ENCODE measurements around the gene PITPNM1. TPM values are rescaled to one million over a fixed set of nuclear protein-coding genes. Genes with fewer than 3 reads are reported as not detected.
"Not testable (repeated sequence)": the region's sequence is repeated elsewhere in the genome, so short reads cannot be mapped to it uniquely, and the experiment has no call there.

The PITPNM1 gene
- total RNA-seq, 1 experiment from 2014 or later: 79.8 TPM

DNA sequence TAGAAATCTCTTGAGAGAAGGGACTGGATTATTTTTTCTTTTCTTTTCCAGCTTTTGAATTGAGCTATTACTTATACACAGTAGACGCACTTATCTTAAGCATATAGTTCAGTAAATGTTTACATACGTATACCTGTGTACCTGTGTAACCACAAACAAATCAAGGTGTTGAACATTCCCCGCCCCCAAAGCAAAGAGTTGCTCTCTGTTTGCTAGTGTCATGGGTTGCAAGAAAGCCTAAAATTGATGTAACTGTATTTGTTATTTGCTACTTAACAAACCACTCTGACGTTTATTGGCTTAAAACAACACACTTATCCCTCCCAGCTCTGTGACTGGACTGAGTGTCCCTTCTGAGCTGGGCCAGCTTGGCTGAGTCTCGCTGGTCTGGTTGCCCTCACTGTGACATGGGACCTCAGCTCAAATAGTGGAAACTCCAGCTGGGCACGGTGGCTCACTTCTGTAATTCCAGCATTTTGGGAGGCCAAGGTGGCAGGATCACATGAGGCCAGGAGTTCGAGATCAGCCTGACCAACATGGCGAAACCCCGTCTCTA, 43.5 kb upstream of the PITPNM1 start:
- POLR2A ChIA-PET (ENCODE audit: unreplicated experiment): interaction anchor here (0.5 to 0.7 kb wide), 3 partner anchors 21 to 178 kb away, joined by 3 to 5 read pairs (median 3); no protein-coding TSS in a partner anchor
- BruUV-seq (replicated peaks): no TSS peak
- intact Hi-C loops (cut with micrococcal nuclease): no loop called here

GRCh38 chr11:67548112-67548511, 42.9 kb upstream of the PITPNM1 start:
- intact Hi-C loops (cut with micrococcal nuclease); H3K4me3 ChIP-seq (ENCODE audit: low read length); ATAC-seq; H3K9ac ChIP-seq (ENCODE audit: low read length); H3K27me3 ChIP-seq (ENCODE audit: low read length); H2AFZ ChIP-seq (ENCODE audit: low read length); H3K4me2 ChIP-seq (ENCODE audit: low read length); H3K79me2 ChIP-seq (ENCODE audit: low read length); DNase-seq; H3F3A ChIP-seq (ENCODE audit: low read length, unreplicated experiment); BruUV-seq (replicated peaks); H4K20me1 ChIP-seq (ENCODE audit: low read length); H3K4me1 ChIP-seq (ENCODE audit: insufficient read depth, low read length); H3K36me3 ChIP-seq (ENCODE audit: low read depth, low read length); H3K27ac ChIP-seq (ENCODE audit: low read length); H3K9me2 ChIP-seq (replicated peaks; ENCODE audit: low read length): not testable (repeated sequence)
- ChIA-PET POLR2A (ENCODE audit: unreplicated experiment) (interaction anchor here (0.5 to 0.7 kb wide), 2 partner anchors 21 to 36 kb away, joined by 3 to 5 read pairs; no protein-coding TSS in a partner anchor), CTCF (interaction anchor here (0.6 kb wide), 1 partner anchor 16 kb away, joined by 3 read pairs; no protein-coding TSS in a partner anchor)
- peaks cover 16% of the 10 kb centered on the region; the same call in 1 of the 2 replicates for H3K9me3 ChIP-seq (ENCODE audit: low read length)

More for the DNA sequence above, 43.5 kb upstream of the PITPNM1 start:
- Histone ChIP-seq H3K4me3 (ENCODE audit: low read length) (no peak overlapping the region), H3F3A (ENCODE audit: low read length, unreplicated experiment) (no peaks in the 10 kb centered on the region), H3K9me3 (ENCODE audit: low read length) (peaks cover 16% of the 10 kb centered on the region; the same call in 1 of the 2 replicates), H3K79me2 (ENCODE audit: low read length) (no peaks in the 10 kb centered on the region), H3K27me3 (ENCODE audit: low read length) (no peaks in the 10 kb centered on the region), H3K27ac (ENCODE audit: low read length) (no peak overlapping the region), H2AFZ (ENCODE audit: low read length) (no peak overlapping the region), H3K4me2 (ENCODE audit: low read length) (no peak overlapping the region), H3K9ac (ENCODE audit: low read length) (no peak overlapping the region), H3K4me1 (ENCODE audit: insufficient read depth, low read length) (no peaks in the 10 kb centered on the region), H3K36me3 (ENCODE audit: low read depth, low read length) (no peaks in the 10 kb centered on the region), H4K20me1 (ENCODE audit: low read length) (no peaks in the 10 kb centered on the region), H3K9me2 (replicated peaks; ENCODE audit: low read length) (no peaks in the 10 kb centered on the region)
- DNase-seq (no peak), ATAC-seq (peak; percentile 15; the same call in 1 of the 2 replicates)
- CTCF ChIA-PET: no interaction called here
- TF ChIP-seq, protein P1, sequence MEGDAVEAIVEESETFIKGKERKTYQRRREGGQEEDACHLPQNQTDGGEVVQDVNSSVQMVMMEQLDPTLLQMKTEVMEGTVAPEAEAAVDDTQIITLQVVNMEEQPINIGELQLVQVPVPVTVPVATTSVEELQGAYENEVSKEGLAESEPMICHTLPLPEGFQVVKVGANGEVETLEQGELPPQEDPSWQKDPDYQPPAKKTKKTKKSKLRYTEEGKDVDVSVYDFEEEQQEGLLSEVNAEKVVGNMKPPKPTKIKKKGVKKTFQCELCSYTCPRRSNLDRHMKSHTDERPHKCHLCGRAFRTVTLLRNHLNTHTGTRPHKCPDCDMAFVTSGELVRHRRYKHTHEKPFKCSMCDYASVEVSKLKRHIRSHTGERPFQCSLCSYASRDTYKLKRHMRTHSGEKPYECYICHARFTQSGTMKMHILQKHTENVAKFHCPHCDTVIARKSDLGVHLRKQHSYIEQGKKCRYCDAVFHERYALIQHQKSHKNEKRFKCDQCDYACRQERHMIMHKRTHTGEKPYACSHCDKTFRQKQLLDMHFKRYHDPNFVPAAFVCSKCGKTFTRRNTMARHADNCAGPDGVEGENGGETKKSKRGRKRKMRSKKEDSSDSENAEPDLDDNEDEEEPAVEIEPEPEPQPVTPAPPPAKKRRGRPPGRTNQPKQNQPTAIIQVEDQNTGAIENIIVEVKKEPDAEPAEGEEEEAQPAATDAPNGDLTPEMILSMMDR (conservative IDR thresholded peaks at IDR 0.05; ENCODE audit: low read depth, low read length): no peak
- TF ChIP-seq EZH2phosphoT487 (IDR thresholded peaks at IDR 0.05; ENCODE audit: borderline replicate concordance, low read length) (no peak), EZH2 (IDR thresholded peaks at IDR 0.05; ENCODE audit: low read length, unreplicated experiment) (no peak)

GRCh38 chr11:67545280-67545679, 40.1 kb upstream of the PITPNM1 start:
- intact Hi-C loops (cut with micrococcal nuclease): no loop called here
- CTCF ChIA-PET: no interaction called here
- Histone ChIP-seq H3K9me3 (ENCODE audit: low read length) (no peaks in the 10 kb centered on the region), H3K9ac (ENCODE audit: low read length) (no peak overlapping the region), H3K4me3 (ENCODE audit: low read length) (no peak overlapping the region), H3K79me2 (ENCODE audit: low read length) (no peaks in the 10 kb centered on the region), H3F3A (ENCODE audit: low read length, unreplicated experiment) (no peaks in the 10 kb centered on the region), H2AFZ (ENCODE audit: low read length) (no peak overlapping the region), H4K20me1 (ENCODE audit: low read length) (no peaks in the 10 kb centered on the region), H3K36me3 (ENCODE audit: low read depth, low read length) (no peaks in the 10 kb centered on the region), H3K27ac (ENCODE audit: low read length) (no peak overlapping the region), H3K27me3 (ENCODE audit: low read length) (no peaks in the 10 kb centered on the region), H3K9me2 (replicated peaks; ENCODE audit: low read length) (no peaks in the 10 kb centered on the region), H3K4me2 (ENCODE audit: low read length) (no peak overlapping the region), H3K4me1 (ENCODE audit: insufficient read depth, low read length) (no peaks in the 10 kb centered on the region)
- DNase-seq (no peak), ATAC-seq (no peak)
- no peak for TF ChIP-seq EZH2 (IDR thresholded peaks at IDR 0.05; ENCODE audit: low read length, unreplicated experiment)
- TF ChIP-seq EZH2phosphoT487 (IDR thresholded peaks at IDR 0.05; ENCODE audit: borderline replicate concordance, low read length): no peak
- TF ChIP-seq, protein P1 (conservative IDR thresholded peaks at IDR 0.05; ENCODE audit: low read depth, low read length): no peak
- POLR2A ChIA-PET (ENCODE audit: unreplicated experiment): no interaction called here
- BruUV-seq (replicated peaks): no TSS peak
